ENCODE results near the gene GZMM.

DNA sequence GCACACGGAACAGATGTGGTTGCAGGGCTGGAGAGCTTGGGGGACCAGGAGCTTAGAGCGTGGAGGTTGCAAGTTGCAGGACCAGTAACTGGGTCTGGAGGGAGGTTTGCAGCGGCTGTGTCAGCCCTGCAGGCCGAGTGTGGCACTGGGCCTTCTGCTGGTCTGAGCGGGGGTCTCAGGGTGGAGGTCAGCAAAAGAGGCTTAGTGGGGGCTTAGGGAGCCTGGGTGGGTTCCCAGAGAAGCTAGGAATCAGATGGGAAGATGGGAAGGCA is 40.1 kb downstream of the GZMM start:
- TF ChIP-seq, protein P1, sequence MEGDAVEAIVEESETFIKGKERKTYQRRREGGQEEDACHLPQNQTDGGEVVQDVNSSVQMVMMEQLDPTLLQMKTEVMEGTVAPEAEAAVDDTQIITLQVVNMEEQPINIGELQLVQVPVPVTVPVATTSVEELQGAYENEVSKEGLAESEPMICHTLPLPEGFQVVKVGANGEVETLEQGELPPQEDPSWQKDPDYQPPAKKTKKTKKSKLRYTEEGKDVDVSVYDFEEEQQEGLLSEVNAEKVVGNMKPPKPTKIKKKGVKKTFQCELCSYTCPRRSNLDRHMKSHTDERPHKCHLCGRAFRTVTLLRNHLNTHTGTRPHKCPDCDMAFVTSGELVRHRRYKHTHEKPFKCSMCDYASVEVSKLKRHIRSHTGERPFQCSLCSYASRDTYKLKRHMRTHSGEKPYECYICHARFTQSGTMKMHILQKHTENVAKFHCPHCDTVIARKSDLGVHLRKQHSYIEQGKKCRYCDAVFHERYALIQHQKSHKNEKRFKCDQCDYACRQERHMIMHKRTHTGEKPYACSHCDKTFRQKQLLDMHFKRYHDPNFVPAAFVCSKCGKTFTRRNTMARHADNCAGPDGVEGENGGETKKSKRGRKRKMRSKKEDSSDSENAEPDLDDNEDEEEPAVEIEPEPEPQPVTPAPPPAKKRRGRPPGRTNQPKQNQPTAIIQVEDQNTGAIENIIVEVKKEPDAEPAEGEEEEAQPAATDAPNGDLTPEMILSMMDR (IDR thresholded peaks at IDR 0.05), result no peak
- TF ChIP-seq POLR2A (IDR thresholded peaks at IDR 0.05; ENCODE audit: low read depth), result no peak
- no peak for TF ChIP-seq POLR2AphosphoS5 (IDR thresholded peaks at IDR 0.05)
- TF ChIP-seq EP300 (IDR thresholded peaks at IDR 0.05), result no peak
